Heart left ventricle (tissue), 13 donors: ENCODE results near the gene RNLS.

Experiments used
- CTCF ChIP-seq, 12 donors: fragments of 200-600 bp; sonication (generic) in 4 of 12; IDR thresholded peaks; one replicate each; pipeline versions ENCODE4 v1.5.0 to v1.8.0; 2018 to 2022; ENCODE audit warnings: antibody characterized with exemption in 12 of 12, mild to moderate bottlenecking in 5 of 12
- POLR2A ChIP-seq, 2 donors: fragments of 450-650 bp; IDR thresholded peaks; one replicate each; pipeline ENCODE4 v1.6.1; 2017; ENCODE audit warnings: antibody characterized with exemption in 2 of 2, mild to moderate bottlenecking in 2 of 2, moderate library complexity in 2 of 2
- donor health status: ischemic (EF 13 %, LVEDD 7.1; RV severe dilation, severe dysfunction).
- donor health status: DM: no; HTN: yes; CAD: no.
- donor health status: DM: no; HTN: no; CAD: no.
- donor health status: ischemic (EF 25% LVEDD 6.9; RV normal size, moderate dysfunction).
- donor health status: ischemic (EF 25% LVEDD 5.7; RV mildly dilated, moderate dysfunction).
- donor health status: ischemic (EF 35%, LVEDD 5.7; RV mildly dilated, moderate dysfunction).
- donor health status: nonischemic (EF 11% LVEDD 7.7; RV severe dilation, severe dysfunction).
- donor health status: DM: yes; HTN: yes; CAD: no.
- donor health status: PGD.
- donor health status: ischemic (EF 29% LVEDD 5.4; RV normal size, mild dysfunction).
- donor health status: nonischemic (EF 23%, LVEDD 6.1; RV moderate dilation, normal function).

GRCh38 chr10:88253622-88254021 is 329.5 kb downstream of the RNLS start:
- TF ChIP-seq POLR2A (IDR thresholded peaks at IDR 0.05) (no peak), CTCF (IDR thresholded peaks at IDR 0.05) (no peak)
